MCF 10A (cell line): ENCODE measurements around the gene SLC25A43. TPM values are rescaled to one million over a fixed set of nuclear protein-coding genes. Genes with fewer than 3 reads are reported as not detected.
"Not testable (repeated sequence)": the region's sequence is repeated elsewhere in the genome, so short reads cannot be mapped to it uniquely, and the experiment has no call there.

Experiments
- BruUV-seq: library from RNA; stranded (reverse); fragments of 400-500 nt; replicated peaks from 2 replicates; lab custom pipeline; 2021; lab: Mats Ljungman, UMichigan
- CTCF ChIA-PET: fragments of 300-600 bp; sonication (Branson Sonifier 250); formaldehyde crosslinking; extraction: SDS; loops from one replicate; lab custom pipeline; 2021; ENCODE audit warnings: antibody characterized with exemption, inconsistent platforms; lab: Yijun Ruan, JAX
- POLR2A ChIA-PET: fragments of 300-600, 350-650 bp; sonication (Branson Sonifier 250); formaldehyde crosslinking; extraction: SDS; loops from one replicate; lab custom pipeline; 2020; ENCODE audit warnings: antibody characterized with exemption, inconsistent platforms; lab: Yijun Ruan, JAX
- DNase-seq: peaks from one replicate; pipeline ENCODE4 v3.0.0-alpha.2; 2018; ENCODE audit not compliant: unreplicated experiment
- H3K27ac Mint-ChIP-seq: one replicate; pipeline ENCODE4 v1.8.0; 2022; ENCODE audit warnings: mild to moderate bottlenecking, low read depth, mixed read lengths; ENCODE audit not compliant: unreplicated experiment
- H3K27me3 Mint-ChIP-seq: one replicate; pipeline ENCODE4 v1.8.0; 2022; ENCODE audit warnings: mixed read lengths; ENCODE audit not compliant: insufficient read depth, unreplicated experiment
- H3K36me3 Mint-ChIP-seq: one replicate; pipeline ENCODE4 v1.8.0; 2022; ENCODE audit warnings: mild to moderate bottlenecking, moderate library complexity, mixed read lengths; ENCODE audit not compliant: insufficient read depth, unreplicated experiment
- H3K4me1 Mint-ChIP-seq: one replicate; pipeline ENCODE4 v1.8.0; 2022; ENCODE audit warnings: mixed read lengths; ENCODE audit not compliant: insufficient read depth, unreplicated experiment
- H3K4me3 Mint-ChIP-seq: one replicate; pipeline ENCODE4 v1.8.0; 2022; ENCODE audit warnings: mild to moderate bottlenecking, moderate library complexity, mixed read lengths; ENCODE audit not compliant: unreplicated experiment
- H3K9me3 Mint-ChIP-seq: one replicate; pipeline ENCODE4 v1.8.0; 2022; ENCODE audit warnings: mixed read lengths; ENCODE audit not compliant: unreplicated experiment
- intact Hi-C: fragments of 100-400 bp; cut with micrococcal nuclease; formaldehyde crosslinking; loops from 2 replicates; pipeline ENCODE4 v1.14.1; 2022
- total RNA-seq: library from RNA; stranded (reverse); gene quantifications from 2 replicates; pipeline ENCODE4 v1.2.3, GENCODE V29; 2022
- TF ChIP-seq, protein P1 (sequence below): fragments of 200-600 bp; IDR thresholded peaks from one replicate; pipeline ENCODE4 v1.8.0; 2022; ENCODE audit warnings: antibody characterized with exemption, mild to moderate bottlenecking; ENCODE audit not compliant: unreplicated experiment

SLC25A43 gene
- total RNA-seq, 1 experiment from 2014 or later: 16.0 TPM

DNA sequence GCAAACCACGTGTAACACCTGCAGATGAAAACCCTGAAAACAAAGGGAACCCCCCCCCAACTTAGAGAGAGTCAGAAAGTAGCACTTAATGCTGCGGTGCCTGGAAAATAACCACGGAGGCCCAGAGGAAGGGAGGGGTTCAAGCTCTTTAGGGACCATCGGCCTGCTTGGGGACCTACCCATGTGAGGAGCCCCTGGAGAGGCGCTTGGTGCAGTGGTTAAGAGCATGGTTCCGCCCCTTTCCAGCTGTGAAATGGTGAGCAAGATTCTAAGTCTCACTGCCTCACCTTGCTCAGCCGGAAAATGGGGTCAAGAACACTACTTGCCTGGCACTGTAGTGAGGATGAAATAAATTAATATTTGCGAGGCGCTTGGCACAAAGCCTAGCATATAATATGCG, 82.9 kb downstream of the SLC25A43 start:
- Mint-ChIP-seq H3K27me3 (no peaks in the 10 kb centered on the region), H3K36me3 (no peaks in the 10 kb centered on the region), H3K27ac (no peak overlapping the region), H3K9me3 (no peaks in the 10 kb centered on the region), H3K4me1 (peaks cover 15% of the 10 kb centered on the region), H3K4me3 (peak overlapping the region; percentile 19)
- BruUV-seq: no TSS peak
- DNase-seq: no peak
- TF ChIP-seq, protein P1, sequence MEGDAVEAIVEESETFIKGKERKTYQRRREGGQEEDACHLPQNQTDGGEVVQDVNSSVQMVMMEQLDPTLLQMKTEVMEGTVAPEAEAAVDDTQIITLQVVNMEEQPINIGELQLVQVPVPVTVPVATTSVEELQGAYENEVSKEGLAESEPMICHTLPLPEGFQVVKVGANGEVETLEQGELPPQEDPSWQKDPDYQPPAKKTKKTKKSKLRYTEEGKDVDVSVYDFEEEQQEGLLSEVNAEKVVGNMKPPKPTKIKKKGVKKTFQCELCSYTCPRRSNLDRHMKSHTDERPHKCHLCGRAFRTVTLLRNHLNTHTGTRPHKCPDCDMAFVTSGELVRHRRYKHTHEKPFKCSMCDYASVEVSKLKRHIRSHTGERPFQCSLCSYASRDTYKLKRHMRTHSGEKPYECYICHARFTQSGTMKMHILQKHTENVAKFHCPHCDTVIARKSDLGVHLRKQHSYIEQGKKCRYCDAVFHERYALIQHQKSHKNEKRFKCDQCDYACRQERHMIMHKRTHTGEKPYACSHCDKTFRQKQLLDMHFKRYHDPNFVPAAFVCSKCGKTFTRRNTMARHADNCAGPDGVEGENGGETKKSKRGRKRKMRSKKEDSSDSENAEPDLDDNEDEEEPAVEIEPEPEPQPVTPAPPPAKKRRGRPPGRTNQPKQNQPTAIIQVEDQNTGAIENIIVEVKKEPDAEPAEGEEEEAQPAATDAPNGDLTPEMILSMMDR: no peak
- intact Hi-C loops: no loop called here
- CTCF ChIA-PET: interaction anchor here (0.6 to 19.7 kb wide), 11 partner anchors 7 to 298 kb away, joined by 3 to 485 read pairs (median 3); no protein-coding TSS in a partner anchor
- POLR2A ChIA-PET: interaction anchor here (1.0 to 1.6 kb wide), 3 partner anchors 11 to 30 kb away, joined by 3 to 5 read pairs (median 3); no protein-coding TSS in a partner anchor

DNA sequence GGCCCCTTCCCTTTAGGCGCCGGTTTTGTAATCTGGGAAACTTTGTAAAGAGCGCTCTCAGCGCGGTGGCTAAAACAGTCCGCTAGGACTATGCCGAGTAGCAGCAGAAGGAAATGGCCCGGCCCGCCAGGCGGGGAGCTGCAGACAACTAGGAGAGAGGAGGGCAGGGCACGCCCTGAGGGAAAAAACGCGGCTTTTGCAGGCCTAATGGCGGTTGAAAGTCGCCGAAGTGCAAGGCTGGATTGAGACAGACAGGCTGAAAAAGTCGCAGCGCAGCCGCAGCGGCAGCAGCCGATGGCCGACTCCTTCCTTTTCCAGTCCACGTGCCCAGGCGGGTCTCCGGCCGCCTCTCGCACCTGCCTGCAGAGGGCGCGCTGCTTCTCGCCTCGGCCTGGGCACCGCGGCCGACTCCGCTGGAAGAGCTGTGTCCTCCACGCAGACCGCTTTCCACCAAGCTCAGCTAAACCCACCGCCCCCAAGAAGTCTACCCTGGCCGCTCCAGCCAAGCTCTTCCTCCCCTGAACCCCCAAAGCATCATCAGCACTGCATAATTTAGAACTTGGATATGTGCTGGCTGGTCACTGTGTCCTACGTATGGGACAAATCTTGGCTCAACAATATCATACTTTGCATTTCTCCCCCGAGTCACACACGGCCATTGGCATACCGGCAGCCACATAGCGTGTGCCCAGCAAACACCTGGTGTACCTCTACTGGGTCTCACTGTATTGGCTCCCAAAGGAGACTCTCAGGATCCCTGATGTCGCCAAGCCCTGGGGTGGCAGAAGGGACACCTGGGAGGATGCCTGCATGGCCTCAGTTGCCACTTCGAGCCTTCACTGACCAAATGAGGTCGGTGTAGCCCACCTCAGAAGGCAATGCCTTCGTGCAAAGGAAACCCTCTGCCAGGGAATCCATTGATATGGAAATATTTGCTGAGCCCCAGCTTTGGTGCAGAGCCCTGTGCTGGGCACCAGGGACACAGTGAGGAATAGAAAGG, 83.6 kb downstream of the SLC25A43 start:
- Mint-ChIP-seq H3K9me3 (no peaks in the 10 kb centered on the region), H3K4me1 (peaks cover 12% of the 10 kb centered on the region), H3K4me3 (peak overlapping the region; percentile 19), H3K27me3 (no peaks in the 10 kb centered on the region), H3K27ac (no peak overlapping the region), H3K36me3 (no peaks in the 10 kb centered on the region)
- CTCF ChIA-PET: interaction anchor here (0.7 to 19.7 kb wide), 6 partner anchors 9 to 297 kb away, joined by 3 to 485 read pairs (median 4); no protein-coding TSS in a partner anchor
- POLR2A ChIA-PET: interaction anchor here (1.3 to 1.6 kb wide), 2 partner anchors 10 to 20 kb away, joined by 3 to 5 read pairs; no protein-coding TSS in a partner anchor
- intact Hi-C loops: no loop called here
- BruUV-seq: no TSS peak
- DNase-seq: peak; percentile 60
- TF ChIP-seq, protein P1: peak; percentile 41

DNA sequence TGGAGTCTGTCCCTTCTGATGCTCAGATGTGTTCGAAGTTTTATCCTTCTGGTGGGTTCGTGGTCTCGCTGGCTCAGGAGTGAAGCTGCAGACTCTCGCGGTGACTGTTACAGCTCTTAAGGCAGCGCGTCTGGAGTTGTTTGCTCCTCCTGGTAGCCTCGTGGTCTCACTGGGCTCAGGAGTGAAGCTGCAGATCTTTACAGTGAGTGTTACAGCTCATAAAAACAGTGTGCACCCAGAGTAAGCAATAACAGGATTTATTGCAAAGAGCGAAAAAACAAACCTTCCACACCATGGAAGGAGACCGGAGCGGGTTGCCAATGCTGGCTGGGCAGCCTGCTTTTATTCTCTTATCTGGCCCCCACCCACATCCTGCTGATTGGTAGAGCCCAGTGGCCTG, 87.6 kb downstream of the SLC25A43 start:
- BruUV-seq: no TSS peak
- POLR2A ChIA-PET: interaction anchor here (1.2 kb wide), 1 partner anchor 17 kb away, joined by 5 read pairs; no protein-coding TSS in a partner anchor
- TF ChIP-seq, protein P1: no peak

DNA sequence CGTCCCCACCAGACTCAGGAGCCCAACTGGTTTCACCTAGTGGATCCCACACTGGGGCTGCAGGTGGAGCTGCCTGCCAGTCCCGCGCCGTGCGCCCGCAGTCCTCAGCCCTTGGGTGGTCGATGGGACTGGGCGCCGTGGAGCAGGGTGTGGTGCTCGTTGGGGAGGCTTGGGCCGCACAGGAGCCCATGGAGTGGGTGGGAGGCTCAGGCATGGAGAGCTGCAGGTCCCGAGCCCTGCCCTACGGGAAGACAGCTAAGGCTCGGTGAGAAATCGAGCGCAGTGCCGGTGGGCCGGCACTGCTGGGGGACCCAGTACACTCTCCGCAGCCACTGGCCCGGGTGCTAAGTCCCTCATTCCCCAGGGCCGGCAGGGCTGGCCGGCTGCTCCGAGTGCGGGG, 88.6 kb downstream of the SLC25A43 start:
- not testable (repeated sequence) for BruUV-seq
- CTCF ChIA-PET: interaction anchor here (0.6 to 19.7 kb wide), 9 partner anchors 9 to 462 kb away, joined by 3 to 485 read pairs (median 3); no protein-coding TSS in a partner anchor

More for the DNA sequence above, 87.6 kb downstream of the SLC25A43 start:
- intact Hi-C loops: no loop called here
- H3K27ac Mint-ChIP-seq: no peak overlapping the region
- H3K4me1 Mint-ChIP-seq: no peaks in the 10 kb centered on the region
- CTCF ChIA-PET: interaction anchor here (0.6 to 19.7 kb wide), 4 partner anchors 8 to 1003 kb away, joined by 3 to 485 read pairs (median 36); no protein-coding TSS in a partner anchor
- no peaks in the 10 kb centered on the region for H3K36me3 Mint-ChIP-seq
- H3K9me3 Mint-ChIP-seq: no peaks in the 10 kb centered on the region
- H3K4me3 Mint-ChIP-seq: no peak overlapping the region
- no peak for DNase-seq
- no peaks in the 10 kb centered on the region for H3K27me3 Mint-ChIP-seq

More for the DNA sequence above, 88.6 kb downstream of the SLC25A43 start:
- POLR2A ChIA-PET: interaction anchor here (1.0 to 2.1 kb wide), 2 partner anchors 20 to 24 kb away, joined by 5 to 13 read pairs; partner anchors contain the start of gene SLC25A5
- not testable (repeated sequence) for H3K27me3 Mint-ChIP-seq, H3K27ac Mint-ChIP-seq, H3K4me3 Mint-ChIP-seq, H3K9me3 Mint-ChIP-seq, H3K4me1 Mint-ChIP-seq, DNase-seq, H3K36me3 Mint-ChIP-seq
- intact Hi-C loops: loop anchor here (1.0 kb wide), 1 partner anchor 25 kb away; no protein-coding TSS in a partner anchor
